ENCODE measurements around the gene HS6ST1. TPM values are rescaled to one million over a fixed set of nuclear protein-coding genes. Genes with fewer than 3 reads are reported as not detected.
"Not testable (repeated sequence)": the region's sequence is repeated elsewhere in the genome, so short reads cannot be mapped to it uniquely, and the experiment has no call there.

Gene HS6ST1
- total RNA-seq, 2 donors from 2014 or later, result 21.8 to 32.4 TPM

DNA sequence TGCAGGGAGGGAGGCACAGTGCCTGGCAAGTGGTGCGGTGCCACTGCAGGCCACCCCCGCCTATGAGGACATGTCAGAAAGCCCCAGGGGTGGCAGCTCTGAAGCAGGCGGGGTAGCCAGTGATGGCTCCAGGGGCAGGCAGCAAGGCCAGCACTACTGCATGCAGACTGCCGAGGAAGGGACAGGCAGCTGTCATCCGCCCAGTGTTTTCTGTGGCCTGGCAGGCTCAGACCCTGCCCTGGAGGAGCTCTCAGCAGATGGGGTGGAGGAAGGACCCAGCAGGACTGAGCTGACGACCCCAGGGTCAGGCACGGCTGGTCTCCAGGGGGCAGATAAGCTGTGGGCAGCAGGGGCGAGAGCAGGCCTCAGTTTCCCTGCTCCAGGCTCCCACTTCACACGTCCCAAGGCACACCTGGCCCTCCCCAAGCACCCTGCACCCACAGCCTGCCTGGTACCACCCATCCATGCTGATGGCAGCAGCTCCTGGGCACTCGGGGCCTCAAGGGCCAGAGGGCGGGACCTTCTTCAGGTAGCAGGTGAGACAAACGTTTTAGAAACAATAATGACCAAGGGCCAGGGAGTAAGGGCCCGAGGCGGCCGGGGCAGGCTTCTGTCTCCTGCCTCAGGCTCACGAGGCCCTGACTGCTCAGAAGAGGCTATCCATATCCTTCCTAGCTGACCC lies 48.5 kb downstream of the HS6ST1 start:
- TF ChIP-seq, protein P1, sequence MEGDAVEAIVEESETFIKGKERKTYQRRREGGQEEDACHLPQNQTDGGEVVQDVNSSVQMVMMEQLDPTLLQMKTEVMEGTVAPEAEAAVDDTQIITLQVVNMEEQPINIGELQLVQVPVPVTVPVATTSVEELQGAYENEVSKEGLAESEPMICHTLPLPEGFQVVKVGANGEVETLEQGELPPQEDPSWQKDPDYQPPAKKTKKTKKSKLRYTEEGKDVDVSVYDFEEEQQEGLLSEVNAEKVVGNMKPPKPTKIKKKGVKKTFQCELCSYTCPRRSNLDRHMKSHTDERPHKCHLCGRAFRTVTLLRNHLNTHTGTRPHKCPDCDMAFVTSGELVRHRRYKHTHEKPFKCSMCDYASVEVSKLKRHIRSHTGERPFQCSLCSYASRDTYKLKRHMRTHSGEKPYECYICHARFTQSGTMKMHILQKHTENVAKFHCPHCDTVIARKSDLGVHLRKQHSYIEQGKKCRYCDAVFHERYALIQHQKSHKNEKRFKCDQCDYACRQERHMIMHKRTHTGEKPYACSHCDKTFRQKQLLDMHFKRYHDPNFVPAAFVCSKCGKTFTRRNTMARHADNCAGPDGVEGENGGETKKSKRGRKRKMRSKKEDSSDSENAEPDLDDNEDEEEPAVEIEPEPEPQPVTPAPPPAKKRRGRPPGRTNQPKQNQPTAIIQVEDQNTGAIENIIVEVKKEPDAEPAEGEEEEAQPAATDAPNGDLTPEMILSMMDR (IDR thresholded peaks at IDR 0.05), result no peak
- H3K9me3 ChIP-seq, result peaks cover 3% of the 10 kb centered on the region
- no peak overlapping the region for H3K4me3 ChIP-seq
- DNase-seq (ENCODE audit: low spot score), result no peak
- no peak overlapping the region for H3K27ac ChIP-seq
- ATAC-seq (ENCODE audit: insufficient number of reproducible peaks, low FRiP score, low read depth), result no peak
- no peaks in the 10 kb centered on the region for H3K27me3 ChIP-seq (replicated peaks; ENCODE audit: insufficient read depth)
- peaks cover 3% of the 10 kb centered on the region for H3K36me3 ChIP-seq
- no peaks in the 10 kb centered on the region for H3K4me1 ChIP-seq (ENCODE audit: control insufficient read depth in 1 of 2, low read depth in 2 of 2)

DNA sequence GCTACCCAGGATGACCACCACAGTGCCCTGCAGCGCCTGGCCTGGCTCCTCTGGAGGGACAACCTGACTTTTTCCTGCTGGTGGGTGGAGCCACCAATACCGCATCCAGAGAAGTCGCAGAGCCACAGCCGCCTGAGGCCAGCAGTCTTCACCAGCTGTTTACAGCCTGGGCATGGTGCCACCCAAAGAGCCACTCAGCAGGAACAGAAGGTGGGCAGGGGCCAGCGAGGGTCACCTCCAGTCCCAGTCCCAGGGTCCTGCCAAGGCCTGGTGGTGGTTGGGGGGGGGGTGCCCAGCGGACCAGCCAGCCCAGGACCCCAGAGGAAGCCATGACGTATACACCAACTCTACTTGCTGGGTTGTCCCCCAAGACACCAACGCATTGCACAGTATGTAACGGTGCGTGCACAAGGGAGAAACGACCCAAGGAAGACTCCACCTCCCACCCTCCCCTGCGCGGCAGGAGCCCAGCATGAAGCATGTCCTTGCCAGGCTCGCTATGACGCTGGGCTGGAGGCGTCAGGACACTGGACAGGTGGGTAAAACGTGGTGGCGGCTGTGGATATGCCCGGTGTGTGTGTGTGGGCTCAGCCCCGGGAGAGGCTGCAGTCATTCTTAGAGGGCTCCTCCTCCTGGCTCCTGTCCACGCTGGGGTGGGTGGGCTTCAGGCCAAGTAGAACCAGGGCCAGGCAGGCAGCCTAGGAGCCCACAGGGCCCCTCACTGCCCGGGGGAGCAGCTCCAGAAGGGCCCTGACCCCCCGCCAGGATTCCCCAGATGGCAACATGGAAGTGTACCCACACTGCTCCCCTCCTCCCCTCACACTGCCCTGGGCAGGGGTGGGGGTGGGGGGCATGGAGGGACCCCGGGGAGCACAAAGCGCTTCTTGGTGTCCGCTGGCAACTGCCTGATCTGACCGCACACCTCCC lies 49.3 kb downstream of the HS6ST1 start:
- peaks cover 3% of the 10 kb centered on the region for H3K36me3 ChIP-seq
- TF ChIP-seq, protein P1 (IDR thresholded peaks at IDR 0.05), result no peak
- no peak overlapping the region for H3K4me3 ChIP-seq
- H3K9me3 ChIP-seq, result no peaks in the 10 kb centered on the region
- H3K4me1 ChIP-seq (ENCODE audit: control insufficient read depth in 1 of 2, low read depth in 2 of 2), result no peaks in the 10 kb centered on the region
- H3K27me3 ChIP-seq (replicated peaks; ENCODE audit: insufficient read depth), result no peaks in the 10 kb centered on the region
- DNase-seq (ENCODE audit: low spot score), result no peak
- no peak overlapping the region for H3K27ac ChIP-seq
- no peak for ATAC-seq (ENCODE audit: insufficient number of reproducible peaks, low FRiP score, low read depth)

DNA sequence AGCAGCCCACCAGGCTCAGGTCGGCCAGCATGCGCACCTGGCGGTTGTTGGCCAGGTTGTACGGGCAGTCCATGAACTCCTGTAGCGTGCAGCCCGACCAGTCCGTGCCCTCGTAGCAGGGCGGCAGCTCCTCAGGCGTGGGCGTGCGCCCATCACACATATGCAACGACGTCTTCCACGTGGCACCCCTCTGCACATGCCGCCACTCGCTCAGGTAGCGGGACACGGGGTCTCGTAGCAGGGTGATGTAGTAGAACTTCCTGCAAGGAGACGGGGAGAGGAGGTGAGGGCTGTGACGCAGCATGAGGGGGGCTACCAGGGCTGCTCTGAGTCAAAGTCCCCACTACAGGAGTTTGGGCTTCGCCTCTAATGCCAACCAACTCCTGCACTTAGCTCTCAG lies 50.1 kb downstream of the HS6ST1 start:
- not testable (repeated sequence) for H3K27me3 ChIP-seq (replicated peaks; ENCODE audit: insufficient read depth); DNase-seq (ENCODE audit: low spot score); ATAC-seq (ENCODE audit: insufficient number of reproducible peaks, low FRiP score, low read depth); H3K36me3 ChIP-seq; H3K27ac ChIP-seq; H3K4me1 ChIP-seq (ENCODE audit: control insufficient read depth in 1 of 2, low read depth in 2 of 2); H3K9me3 ChIP-seq; H3K4me3 ChIP-seq

DNA sequence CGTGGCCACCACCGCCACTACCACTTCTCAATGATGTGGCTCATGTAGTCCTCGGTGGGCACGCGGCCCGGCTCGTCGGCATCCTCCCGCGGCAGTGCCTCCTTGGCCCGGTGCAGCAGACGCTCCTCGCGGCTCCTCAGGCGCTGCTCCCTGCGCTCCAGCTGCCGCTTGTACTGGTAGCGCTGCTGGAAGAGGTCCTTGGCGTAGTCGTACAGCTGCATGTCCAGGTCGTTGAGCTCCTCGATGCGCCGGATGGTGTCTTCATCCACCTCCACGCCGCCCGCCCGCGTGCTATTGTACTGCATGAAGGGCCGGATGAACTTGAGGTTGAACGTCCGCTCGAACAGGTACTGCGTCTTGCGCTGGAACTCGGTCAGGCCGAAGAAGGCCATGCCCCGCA lies 50.5 kb downstream of the HS6ST1 start:
- H3K36me3 ChIP-seq; DNase-seq (ENCODE audit: low spot score); H3K27me3 ChIP-seq (replicated peaks; ENCODE audit: insufficient read depth); H3K9me3 ChIP-seq; ATAC-seq (ENCODE audit: insufficient number of reproducible peaks, low FRiP score, low read depth); H3K4me1 ChIP-seq (ENCODE audit: control insufficient read depth in 1 of 2, low read depth in 2 of 2); H3K27ac ChIP-seq; H3K4me3 ChIP-seq: not testable (repeated sequence)

DNA sequence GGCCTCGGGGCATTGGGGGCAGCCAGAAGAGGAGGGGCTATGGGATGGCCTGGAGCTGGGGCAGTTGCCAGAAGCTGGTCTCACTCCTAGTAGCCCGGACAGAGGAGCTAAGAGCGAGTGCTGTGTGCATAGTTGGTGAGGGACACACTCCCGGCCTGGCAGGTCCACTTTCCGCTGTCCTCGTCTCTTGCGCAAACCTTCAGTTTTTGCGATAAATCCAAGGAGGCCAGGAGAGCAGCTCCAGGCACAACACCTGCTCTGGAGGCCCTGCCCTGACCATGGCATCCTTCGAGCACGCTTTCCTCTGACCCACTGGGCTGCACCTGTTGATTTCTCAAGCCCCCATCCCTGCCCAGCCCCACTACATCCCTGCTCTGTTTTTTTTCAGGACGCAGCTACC lies 51.0 kb downstream of the HS6ST1 start:
- not testable (repeated sequence) for H3K9me3 ChIP-seq; DNase-seq (ENCODE audit: low spot score); H3K27ac ChIP-seq; ATAC-seq (ENCODE audit: insufficient number of reproducible peaks, low FRiP score, low read depth); H3K4me3 ChIP-seq; H3K36me3 ChIP-seq; H3K4me1 ChIP-seq (ENCODE audit: control insufficient read depth in 1 of 2, low read depth in 2 of 2); H3K27me3 ChIP-seq (replicated peaks; ENCODE audit: insufficient read depth)

DNA sequence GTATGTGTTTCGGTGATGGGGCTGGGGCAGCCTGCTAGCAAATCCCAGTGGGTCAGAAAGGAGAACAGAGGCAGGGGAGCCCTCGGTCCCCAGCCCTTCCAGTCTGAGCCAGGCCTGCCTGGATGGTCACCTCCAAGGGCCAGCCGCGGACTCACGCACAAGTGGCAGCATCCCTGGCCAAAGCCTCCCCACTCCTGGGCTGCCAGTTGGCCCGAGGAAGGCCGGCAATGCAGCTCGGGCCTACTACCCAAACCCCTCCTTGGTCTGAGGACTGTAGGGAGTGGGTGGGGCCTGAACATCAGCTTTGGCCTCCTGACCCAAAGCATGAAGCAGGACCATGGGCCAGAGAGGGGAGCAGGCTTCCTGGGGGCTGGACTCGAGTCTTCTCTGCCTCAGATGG lies 51.5 kb downstream of the HS6ST1 start:
- DNase-seq (ENCODE audit: low spot score); H3K4me3 ChIP-seq; H3K27ac ChIP-seq; H3K27me3 ChIP-seq (replicated peaks; ENCODE audit: insufficient read depth); H3K9me3 ChIP-seq; H3K4me1 ChIP-seq (ENCODE audit: control insufficient read depth in 1 of 2, low read depth in 2 of 2); H3K36me3 ChIP-seq; ATAC-seq (ENCODE audit: insufficient number of reproducible peaks, low FRiP score, low read depth): not testable (repeated sequence)

DNA sequence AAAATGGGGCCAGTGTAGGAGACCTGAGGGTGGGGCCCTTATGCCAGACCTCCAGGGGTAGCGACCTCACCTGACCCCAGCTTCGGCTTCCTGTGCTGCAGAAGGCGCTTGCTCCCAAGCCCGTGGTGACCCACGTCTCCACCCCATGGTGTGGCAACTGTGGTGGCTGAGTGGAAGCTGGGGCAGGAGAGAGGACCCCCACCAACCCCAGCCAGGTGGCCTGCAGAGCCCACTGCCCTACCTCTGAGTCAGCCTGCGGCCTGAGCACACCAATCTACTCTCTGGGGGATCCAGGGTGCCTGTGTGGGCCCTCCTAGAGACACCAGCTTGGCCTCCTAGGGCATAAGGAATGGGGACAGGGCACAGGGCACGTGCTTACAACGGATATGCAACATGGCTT lies 52.2 kb downstream of the HS6ST1 start:
- not testable (repeated sequence) for H3K36me3 ChIP-seq; ATAC-seq (ENCODE audit: insufficient number of reproducible peaks, low FRiP score, low read depth); H3K4me3 ChIP-seq; H3K27ac ChIP-seq; DNase-seq (ENCODE audit: low spot score); H3K9me3 ChIP-seq; H3K4me1 ChIP-seq (ENCODE audit: control insufficient read depth in 1 of 2, low read depth in 2 of 2); H3K27me3 ChIP-seq (replicated peaks; ENCODE audit: insufficient read depth)

DNA sequence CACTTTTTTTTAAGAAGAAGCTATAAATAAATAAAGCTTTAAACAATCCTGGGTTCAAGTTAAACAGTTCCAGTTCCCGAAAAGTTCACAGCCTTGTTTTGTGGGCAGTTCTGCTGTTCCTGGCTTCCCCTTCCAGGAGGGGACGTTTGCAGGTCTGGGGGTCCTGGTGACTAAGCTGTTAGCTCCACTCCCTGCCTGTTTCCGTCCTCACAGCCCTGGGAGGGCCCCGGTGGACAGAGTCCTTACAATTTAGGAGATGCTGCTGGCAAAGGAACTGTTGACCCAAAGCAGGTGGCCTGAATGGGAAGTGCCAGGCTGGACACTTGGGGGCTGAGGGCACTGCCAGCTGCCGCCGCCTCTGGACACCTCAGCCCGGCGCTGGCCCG lies 53.1 kb downstream of the HS6ST1 start:
- not testable (repeated sequence) for ATAC-seq (ENCODE audit: insufficient number of reproducible peaks, low FRiP score, low read depth); H3K4me1 ChIP-seq (ENCODE audit: control insufficient read depth in 1 of 2, low read depth in 2 of 2); H3K36me3 ChIP-seq; H3K27ac ChIP-seq; H3K4me3 ChIP-seq; DNase-seq (ENCODE audit: low spot score); H3K27me3 ChIP-seq (replicated peaks; ENCODE audit: insufficient read depth); H3K9me3 ChIP-seq
